Ishikawa (cell line): ENCODE measurements around the gene ANKRD24.

Experiments
- CEBPB ChIP-seq: IDR thresholded peaks from 2 replicates; pipeline ENCODE4 v1.6.1; 2012
- EGR1 ChIP-seq: IDR thresholded peaks from 2 replicates; pipeline ENCODE4 v1.6.1; 2012
- EP300 ChIP-seq: IDR thresholded peaks from 2 replicates; pipeline ENCODE4 v1.6.1; 2012; ENCODE audit warnings: borderline replicate concordance
- FOXM1 ChIP-seq: IDR thresholded peaks from 2 replicates; pipeline ENCODE4 v1.6.1; 2012; ENCODE audit warnings: low read depth, borderline replicate concordance
- NFIC ChIP-seq: IDR thresholded peaks from 2 replicates; pipeline ENCODE4 v1.6.1; 2012
- RAD21 ChIP-seq: IDR thresholded peaks from 2 replicates; pipeline ENCODE4 v1.6.1; 2012; ENCODE audit warnings: low read depth
- REST ChIP-seq: IDR thresholded peaks from 2 replicates; pipeline ENCODE4 v1.6.1; 2012; ENCODE audit warnings: low read depth, mild to moderate bottlenecking
- TAF1 ChIP-seq: IDR thresholded peaks from 2 replicates; pipeline ENCODE4 v1.6.1; 2012; ENCODE audit warnings: low read depth, mild to moderate bottlenecking
- TCF12 ChIP-seq: IDR thresholded peaks from 2 replicates; pipeline ENCODE4 v1.6.1; 2012; ENCODE audit warnings: low read depth
- TEAD4 ChIP-seq: IDR thresholded peaks from 2 replicates; pipeline ENCODE4 v1.6.1; 2012
- YY1 ChIP-seq: IDR thresholded peaks from 2 replicates; pipeline ENCODE4 v1.6.1; 2012; ENCODE audit warnings: low read depth
- ZBTB7A ChIP-seq: IDR thresholded peaks from 2 replicates; pipeline ENCODE4 v1.6.1; 2012; ENCODE audit warnings: low read depth
- TF ChIP-seq, protein P1 (sequence below): IDR thresholded peaks from 2 replicates; pipeline ENCODE4 v1.6.1; 2012
- TF ChIP-seq, protein P2 (sequence below): IDR thresholded peaks from 2 replicates; pipeline ENCODE4 v1.6.1; 2012

DNA sequence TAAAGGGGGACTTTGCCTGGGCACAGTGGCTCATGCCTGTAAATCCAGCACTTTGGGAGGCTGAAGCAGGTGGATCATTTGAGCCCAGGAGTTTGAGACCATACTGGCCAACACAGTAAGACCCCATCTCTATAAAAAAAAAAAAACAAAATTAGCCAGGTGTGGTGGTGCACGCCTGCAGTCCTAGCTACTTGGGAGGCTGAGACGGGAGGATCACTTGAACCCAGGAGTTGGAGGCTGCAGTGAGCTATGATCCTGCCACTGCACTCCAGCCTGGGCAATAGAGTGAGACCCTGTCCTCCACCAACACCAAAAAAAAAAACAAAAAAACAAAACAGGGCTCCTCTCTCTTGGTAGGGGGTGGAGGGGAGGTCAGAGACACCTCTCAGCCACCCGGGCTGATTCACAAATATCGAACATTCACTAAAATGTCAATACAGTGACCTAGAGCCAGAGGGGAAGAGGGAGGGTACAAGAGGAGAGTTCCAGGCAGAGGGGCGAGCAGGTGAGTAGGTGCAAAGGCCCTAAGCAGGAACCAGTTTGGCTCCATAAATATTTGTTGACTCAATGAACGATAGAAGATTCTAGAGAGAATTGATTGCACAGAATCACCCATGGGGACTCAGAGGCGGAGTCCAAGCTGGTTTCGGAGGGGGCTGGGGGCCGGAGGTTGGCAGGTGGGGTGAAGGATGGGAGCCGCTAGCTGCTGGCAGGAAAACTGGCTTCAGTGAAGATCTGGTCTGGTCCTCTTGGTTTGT is 30.1 kb upstream of the ANKRD24 start:
- TF ChIP-seq REST, result no peak
- no peak for TF ChIP-seq FOXM1
- TF ChIP-seq, protein P1, sequence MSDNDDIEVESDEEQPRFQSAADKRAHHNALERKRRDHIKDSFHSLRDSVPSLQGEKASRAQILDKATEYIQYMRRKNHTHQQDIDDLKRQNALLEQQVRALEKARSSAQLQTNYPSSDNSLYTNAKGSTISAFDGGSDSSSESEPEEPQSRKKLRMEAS, result no peak
- no peak for TF ChIP-seq TEAD4
- no peak for TF ChIP-seq RAD21
- TF ChIP-seq EP300, result no peak
- TF ChIP-seq YY1, result no peak
- TF ChIP-seq EGR1, result no peak
- TF ChIP-seq TCF12, result no peak
- no peak for TF ChIP-seq NFIC
- no peak for TF ChIP-seq ZBTB7A
- TF ChIP-seq TAF1, result no peak
- TF ChIP-seq, protein P2, sequence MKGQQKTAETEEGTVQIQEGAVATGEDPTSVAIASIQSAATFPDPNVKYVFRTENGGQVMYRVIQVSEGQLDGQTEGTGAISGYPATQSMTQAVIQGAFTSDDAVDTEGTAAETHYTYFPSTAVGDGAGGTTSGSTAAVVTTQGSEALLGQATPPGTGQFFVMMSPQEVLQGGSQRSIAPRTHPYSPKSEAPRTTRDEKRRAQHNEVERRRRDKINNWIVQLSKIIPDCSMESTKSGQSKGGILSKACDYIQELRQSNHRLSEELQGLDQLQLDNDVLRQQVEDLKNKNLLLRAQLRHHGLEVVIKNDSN, result no peak
- no peak for TF ChIP-seq CEBPB
